HEK293 (cell line): Measurements from ENCODE around the gene FADS6.

Source experiments
- CTCF ChIA-PET: fragments of 350-600 bp; formaldehyde crosslinking; extraction: SDS; loops from one replicate; lab custom pipeline; 2021; ENCODE audit warnings: antibody characterized with exemption; lab: Yijun Ruan, JAX
- POLR2A ChIA-PET: fragments of 300-600 bp; formaldehyde crosslinking; extraction: SDS; loops from one replicate; lab custom pipeline; 2020; ENCODE audit warnings: antibody characterized with exemption, inconsistent platforms; lab: Yijun Ruan, JAX
- H3K27ac ChIP-seq: fragments of 200-500 bp; sonication (Bioruptor generic); 2 replicates; pipeline ENCODE4 v1.5.1; 2014; ENCODE audit warnings: low read depth, low read length, control low read depth, inconsistent platforms; ENCODE audit errors: extremely low read depth
- H3K36me3 ChIP-seq, 2 experiments: fragments of 200-500 bp in 1 of 2; sonication (Bioruptor generic) in 1 of 2; 1 replicate in 1 of 2; 2 replicates in 1 of 2; pipeline ENCODE4 v1.5.1; 2014 to 2017; ENCODE audit warnings: inconsistent platforms in 2 of 2, low read length in 2 of 2; ENCODE audit not compliant: control insufficient read depth in 2 of 2, insufficient read depth in 1 of 2
- H3K4me1 ChIP-seq: fragments of 200-500 bp; sonication (Bioruptor generic); 2 replicates; pipeline ENCODE4 v1.5.1; 2014; ENCODE audit warnings: mild to moderate bottlenecking, low read length, inconsistent platforms; ENCODE audit not compliant: control insufficient read depth, insufficient read depth
- H3K4me3 ChIP-seq: 2 replicates; pipeline ENCODE4 v1.5.1; 2011; ENCODE audit warnings: low read depth, mild to moderate bottlenecking, control low read depth, low read length, moderate library complexity
- H3K9me3 ChIP-seq: fragments of 200-500 bp; sonication (Bioruptor generic); 2 replicates; pipeline ENCODE4 v1.5.1; 2014; ENCODE audit warnings: low read depth, low read length, inconsistent platforms; ENCODE audit not compliant: control insufficient read depth, insufficient read depth
- GLI4 ChIP-seq: fragments of 450-650 bp; formaldehyde crosslinking; IDR thresholded peaks from 2 replicates; pipeline ENCODE4 v1.5.1; 2016; ENCODE audit warnings: missing biosample characterization, missing genetic modification characterization
- GLIS1 ChIP-seq: fragments of 450-650 bp; formaldehyde crosslinking; IDR thresholded peaks from 2 replicates; pipeline ENCODE4 v1.5.1; 2016; ENCODE audit warnings: missing biosample characterization, missing genetic modification characterization
- HOXD13 ChIP-seq: sonication (generic); formaldehyde crosslinking; IDR thresholded peaks from 2 replicates; pipeline ENCODE4 v1.8.0; 2022; ENCODE audit warnings: missing genetic modification reagents, borderline replicate concordance
- SALL2 ChIP-seq: fragments of 450-650 bp; formaldehyde crosslinking; IDR thresholded peaks from 2 replicates; pipeline ENCODE4 v1.5.0; 2017; ENCODE audit warnings: missing biosample characterization, mild to moderate bottlenecking, missing genetic modification characterization, borderline replicate concordance
- SP2 ChIP-seq: fragments of 450-650 bp; formaldehyde crosslinking; IDR thresholded peaks from 2 replicates; pipeline ENCODE4 v1.5.1; 2016; ENCODE audit warnings: missing biosample characterization, missing genetic modification characterization
- SP3 ChIP-seq: fragments of 450-650 bp; formaldehyde crosslinking; IDR thresholded peaks from 2 replicates; pipeline ENCODE4 v1.5.1; 2016; ENCODE audit warnings: missing biosample characterization, missing genetic modification characterization
- SP7 ChIP-seq: fragments of 450-650 bp; formaldehyde crosslinking; IDR thresholded peaks from 2 replicates; pipeline ENCODE4 v1.5.1; 2016; ENCODE audit warnings: missing biosample characterization, missing genetic modification characterization
- WT1 ChIP-seq: fragments of 450-650 bp; formaldehyde crosslinking; IDR thresholded peaks from 2 replicates; pipeline ENCODE4 v1.5.1; 2016; ENCODE audit warnings: missing biosample characterization, missing genetic modification characterization
- ZBTB48 ChIP-seq: fragments of 450-650 bp; formaldehyde crosslinking; IDR thresholded peaks from 2 replicates; pipeline ENCODE4 v1.5.1; 2016; ENCODE audit warnings: missing biosample characterization, missing genetic modification characterization
- ZEB2 ChIP-seq: fragments of 450-650 bp; formaldehyde crosslinking; IDR thresholded peaks from 2 replicates; pipeline ENCODE4 v1.5.1; 2016; ENCODE audit warnings: missing biosample characterization, missing genetic modification characterization
- ZNF112 ChIP-seq: fragments of 450-650 bp; formaldehyde crosslinking; IDR thresholded peaks from 2 replicates; pipeline ENCODE4 v1.5.0; 2017; ENCODE audit warnings: missing biosample characterization, missing genetic modification characterization
- ZNF2 ChIP-seq: fragments of 450-650 bp; formaldehyde crosslinking; IDR thresholded peaks from 2 replicates; pipeline ENCODE4 v1.5.1; 2016; ENCODE audit warnings: missing biosample characterization, missing genetic modification characterization
- ZNF221 ChIP-seq: fragments of 450-650 bp; formaldehyde crosslinking; IDR thresholded peaks from 2 replicates; pipeline ENCODE4 v1.5.1; 2017; ENCODE audit warnings: missing biosample characterization, missing genetic modification characterization, borderline replicate concordance
- ZNF239 ChIP-seq: fragments of 450-650 bp; formaldehyde crosslinking; IDR thresholded peaks from 2 replicates; pipeline ENCODE4 v1.5.1; 2016; ENCODE audit warnings: missing biosample characterization, missing genetic modification characterization
- ZNF248 ChIP-seq: fragments of 450-650 bp; formaldehyde crosslinking; IDR thresholded peaks from 2 replicates; pipeline ENCODE4 v1.5.1; 2017; ENCODE audit warnings: missing biosample characterization, missing genetic modification characterization
- ZNF266 ChIP-seq: fragments of 450-650 bp; formaldehyde crosslinking; IDR thresholded peaks from 2 replicates; pipeline ENCODE4 v1.5.1; 2016; ENCODE audit warnings: missing biosample characterization, missing genetic modification characterization, low read depth
- ZNF335 ChIP-seq: fragments of 450-650 bp; formaldehyde crosslinking; conservative IDR thresholded peaks from 2 replicates; pipeline ENCODE4 v1.5.1; 2016; ENCODE audit warnings: missing biosample characterization, missing genetic modification characterization
- ZNF341 ChIP-seq: fragments of 450-650 bp; formaldehyde crosslinking; IDR thresholded peaks from 2 replicates; pipeline ENCODE4; 2016; ENCODE audit warnings: low read depth, missing biosample characterization, missing genetic modification characterization
- ZNF394 ChIP-seq: fragments of 450-650 bp; formaldehyde crosslinking; IDR thresholded peaks from 2 replicates; pipeline ENCODE4 v1.5.1; 2016; ENCODE audit warnings: missing biosample characterization, missing genetic modification characterization, mild to moderate bottlenecking, moderate library complexity, borderline replicate concordance
- ZNF423 ChIP-seq: fragments of 450-650 bp; formaldehyde crosslinking; IDR thresholded peaks from 2 replicates; pipeline ENCODE4 v1.5.1; 2016; ENCODE audit warnings: missing biosample characterization, missing genetic modification characterization
- ZNF48 ChIP-seq: fragments of 450-650 bp; formaldehyde crosslinking; IDR thresholded peaks from 2 replicates; pipeline ENCODE4 v1.5.1; 2016; ENCODE audit warnings: missing biosample characterization, missing genetic modification characterization
- ZNF501 ChIP-seq: fragments of 450-650 bp; formaldehyde crosslinking; IDR thresholded peaks from 2 replicates; pipeline ENCODE4 v1.5.1; 2016; ENCODE audit warnings: missing biosample characterization, missing genetic modification characterization
- ZNF549 ChIP-seq: fragments of 450-650 bp; IDR thresholded peaks from 2 replicates; pipeline ENCODE4 v1.5.1; 2018; ENCODE audit warnings: missing biosample characterization, missing genetic modification characterization, mild to moderate bottlenecking, inconsistent platforms, moderate library complexity
- ZNF555 ChIP-seq: fragments of 450-650 bp; formaldehyde crosslinking; conservative IDR thresholded peaks from 2 replicates; pipeline ENCODE4 v1.5.1; 2017; ENCODE audit warnings: missing biosample characterization, mild to moderate bottlenecking, missing genetic modification characterization, inconsistent platforms
- ZNF561 ChIP-seq: fragments of 450-650 bp; IDR thresholded peaks from 2 replicates; pipeline ENCODE4 v1.5.1; 2018; ENCODE audit warnings: missing biosample characterization, missing genetic modification characterization, borderline replicate concordance
- ZNF596 ChIP-seq: fragments of 450-650 bp; IDR thresholded peaks from 2 replicates; pipeline ENCODE4 v1.5.0; 2018; ENCODE audit warnings: missing biosample characterization, mild to moderate bottlenecking, missing genetic modification characterization, moderate library complexity
- ZNF621 ChIP-seq: fragments of 450-650 bp; formaldehyde crosslinking; IDR thresholded peaks from 2 replicates; pipeline ENCODE4 v1.5.1; 2017; ENCODE audit warnings: missing biosample characterization, missing genetic modification characterization
- ZNF624 ChIP-seq: fragments of 450-650 bp; formaldehyde crosslinking; IDR thresholded peaks from 2 replicates; pipeline ENCODE4 v1.5.1; 2017; ENCODE audit warnings: missing biosample characterization, missing genetic modification characterization
- ZNF654 ChIP-seq: fragments of 450-650 bp; formaldehyde crosslinking; IDR thresholded peaks from 2 replicates; pipeline ENCODE4 v1.5.1; 2016; ENCODE audit warnings: low read depth, missing biosample characterization, missing genetic modification characterization
- ZNF670 ChIP-seq: fragments of 450-650 bp; formaldehyde crosslinking; IDR thresholded peaks from 2 replicates; pipeline ENCODE4 v1.5.1; 2016; ENCODE audit warnings: missing biosample characterization, missing genetic modification characterization, low read depth
- ZNF830 ChIP-seq: fragments of 450-650 bp; IDR thresholded peaks from 2 replicates; pipeline ENCODE4 v1.5.0; 2018; ENCODE audit warnings: missing biosample characterization, missing genetic modification characterization, low read depth, mild to moderate bottlenecking, moderate library complexity
- ZSCAN16 ChIP-seq: fragments of 450-650 bp; formaldehyde crosslinking; IDR thresholded peaks from 2 replicates; pipeline ENCODE4 v1.5.1; 2016; ENCODE audit warnings: missing biosample characterization, missing genetic modification characterization
- TF ChIP-seq, protein P1 (sequence below): fragments of 450-650 bp; IDR thresholded peaks from 2 replicates; pipeline ENCODE4 v1.5.1; 2018; ENCODE audit warnings: missing biosample characterization, mild to moderate bottlenecking, missing genetic modification characterization

The FADS6 gene

DNA sequence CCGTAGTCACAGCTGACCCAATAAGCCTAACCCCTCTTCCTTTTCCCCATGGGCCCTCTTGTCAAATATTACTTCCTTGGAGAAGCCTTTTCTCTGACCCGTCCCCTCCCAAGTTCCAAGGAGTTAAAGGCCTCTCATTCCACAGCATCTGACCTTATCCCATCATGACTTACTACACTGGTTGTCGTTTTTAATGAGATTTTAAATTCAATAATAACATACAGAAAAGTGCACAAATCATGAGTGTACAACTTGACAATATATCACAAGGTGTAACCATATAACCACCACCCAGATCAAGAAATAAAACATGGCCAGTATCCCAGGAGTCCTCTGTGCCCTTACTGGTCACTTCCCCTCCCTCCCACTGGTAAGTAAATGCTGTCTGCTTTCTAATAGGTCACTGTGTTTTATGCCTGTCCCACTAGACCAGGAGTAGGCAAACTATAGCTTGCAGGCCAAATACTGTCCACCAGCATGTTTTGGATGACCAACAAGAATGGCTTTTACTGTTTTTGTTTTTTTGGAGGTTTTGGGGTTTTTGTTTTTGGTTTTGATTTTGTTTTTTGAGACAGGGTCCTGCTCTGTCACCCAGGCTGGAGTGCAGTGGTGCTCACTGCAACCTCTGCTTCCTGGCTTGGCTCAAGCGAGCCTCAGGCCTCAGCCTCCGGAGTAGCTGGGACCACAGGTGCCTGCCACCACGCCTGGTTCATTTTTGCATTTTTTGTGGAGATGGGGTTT is 19.4 kb downstream of the FADS6 start:
- Histone ChIP-seq H3K36me3 (peaks cover 0 to 21% of the 10 kb centered on the region in 2 experiments; a peak in 1 of 3 replicates), H3K4me1 (peaks cover 10% of the 10 kb centered on the region)
- TF ChIP-seq ZNF341 (tag by site-specific recombination) (peak; percentile 59), SP2 (tag by site-specific recombination) (peak; percentile 34; the same call in 1 of the 2 replicates), ZNF394 (peak; percentile 37; the same call in 1 of the 2 replicates), ZNF335 (tag by site-specific recombination) (peak; percentile 96), ZNF48 (tag by site-specific recombination) (no peak)
- TF ChIP-seq, all 188 proteins: peak for 4
- ChIA-PET POLR2A (interaction anchor here (0.6 to 3.3 kb wide), 21 partner anchors 8 to 642 kb away, joined by 3 to 49 read pairs (median 12); partner anchors contain the start of genes HID1, MRPL58, NAT9 and NUP85), CTCF (interaction anchor here (0.6 to 7.4 kb wide), 8 partner anchors 9 to 886 kb away, joined by 3 to 83 read pairs (median 6); partner anchors contain the start of gene GRIN2C)
- Histone ChIP-seq H3K9me3 (no peaks in the 10 kb centered on the region), H3K4me3 (peak overlapping the region; percentile 67), H3K27ac (peak overlapping the region; percentile 62; the same call in 1 of the 2 replicates)

DNA sequence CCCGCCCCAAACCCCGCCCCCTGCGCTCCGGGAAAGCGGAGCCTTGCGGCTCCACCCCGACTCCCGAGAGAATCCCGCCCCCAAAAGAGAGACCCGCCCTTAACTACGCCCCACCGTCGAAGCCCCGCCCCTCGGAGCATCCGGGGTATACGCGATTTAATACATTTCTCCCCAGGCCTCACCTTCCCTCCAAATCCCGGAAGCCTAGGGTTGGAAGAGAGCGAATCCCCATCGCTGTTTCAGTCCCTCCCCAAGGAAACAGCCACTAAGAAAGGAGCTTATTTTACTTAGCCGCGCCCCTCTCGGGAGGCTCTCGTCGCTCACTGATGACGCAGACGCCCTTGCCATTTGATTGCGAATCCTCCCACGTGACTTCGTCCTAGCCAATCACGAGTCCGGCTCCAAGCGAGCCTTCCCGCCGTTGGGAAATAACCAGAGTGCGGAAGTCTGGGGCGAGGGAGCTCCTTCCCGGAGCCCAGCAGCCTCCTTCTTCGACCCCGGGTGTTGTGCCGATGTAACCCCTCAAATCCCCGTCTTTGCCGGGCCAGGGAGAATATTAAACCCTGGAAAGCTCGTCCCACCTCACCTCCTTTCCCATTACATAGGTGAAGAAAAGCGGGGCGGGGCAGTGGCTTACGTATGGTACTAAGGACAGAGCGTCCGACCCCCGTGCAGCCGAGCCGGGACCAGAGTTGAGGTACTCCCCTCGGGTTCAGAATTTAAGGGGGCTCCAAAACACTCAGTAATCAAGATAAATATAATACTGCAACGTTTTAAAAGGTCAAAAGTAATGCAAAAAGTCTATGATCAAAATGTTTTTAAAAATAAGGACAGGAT is 20.2 kb downstream of the FADS6 start:
- peaks cover 0 to 28% of the 10 kb centered on the region in 2 experiments; a peak in 1 of 3 replicates for H3K36me3 ChIP-seq
- ChIA-PET CTCF (interaction anchor here (0.6 to 7.4 kb wide), 9 partner anchors 8 to 887 kb away, joined by 3 to 83 read pairs (median 6); partner anchors contain the start of genes GRIN2C and OTOP2), POLR2A (interaction anchor here (0.6 to 3.3 kb wide), 78 partner anchors 8 to 907 kb away, joined by 3 to 49 read pairs (median 4); partner anchors contain the start of genes CDR2L, GRB2, HID1 and JPT1)
- H3K4me3 ChIP-seq, result peak overlapping the region; percentile 83
- peak overlapping the region; percentile 62; the same call in 1 of the 2 replicates for H3K27ac ChIP-seq
- peaks cover 10% of the 10 kb centered on the region for H3K4me1 ChIP-seq
- H3K9me3 ChIP-seq, result no peaks in the 10 kb centered on the region
- TF ChIP-seq ZNF549 (tag by site-specific recombination) (no peak), SP7 (peak; percentile 42), GLI4 (no peak), ZNF670 (tag by site-specific recombination) (no peak), ZNF423 (tag by site-specific recombination) (no peak), GLIS1 (tag by site-specific recombination) (no peak; the same call in 1 of the 2 replicates), ZNF2 (tag by site-specific recombination) (0 out of 2 replicates have a peak, but pooled peaks have one; percentile 31), ZNF624 (tag by site-specific recombination) (no peak), ZNF501 (peak; percentile 74; the same call in 1 of the 2 replicates), ZNF596 (tag by site-specific recombination) (no peak), SALL2 (tag by site-specific recombination) (no peak), ZNF654 (tag by site-specific recombination) (no peak), ZNF248 (tag by site-specific recombination) (no peak), ZEB2 (tag by site-specific recombination) (0 out of 2 replicates have a peak, but pooled peaks have one; percentile 20), SP2 (tag by site-specific recombination) (peak; percentile 94), ZNF830 (no peak), ZNF48 (tag by site-specific recombination) (no peak), HOXD13 (no peak), WT1 (tag by site-specific recombination) (peak; percentile 44; the same call in 1 of the 2 replicates), SP3 (tag by site-specific recombination) (peak; percentile 98), ZNF561 (tag by site-specific recombination) (no peak; the same call in 1 of the 2 replicates), ZNF239 (tag by site-specific recombination) (no peak), ZNF621 (no peak), ZNF266 (tag by site-specific recombination) (no peak), ZSCAN16 (tag by site-specific recombination) (no peak), ZNF555 (tag by site-specific recombination) (no peak), ZNF221 (tag by site-specific recombination) (no peak), ZNF112 (tag by site-specific recombination) (no peak), ZBTB48 (tag by site-specific recombination) (0 out of 2 replicates have a peak, but pooled peaks have one; percentile 28)
- TF ChIP-seq, protein P1, sequence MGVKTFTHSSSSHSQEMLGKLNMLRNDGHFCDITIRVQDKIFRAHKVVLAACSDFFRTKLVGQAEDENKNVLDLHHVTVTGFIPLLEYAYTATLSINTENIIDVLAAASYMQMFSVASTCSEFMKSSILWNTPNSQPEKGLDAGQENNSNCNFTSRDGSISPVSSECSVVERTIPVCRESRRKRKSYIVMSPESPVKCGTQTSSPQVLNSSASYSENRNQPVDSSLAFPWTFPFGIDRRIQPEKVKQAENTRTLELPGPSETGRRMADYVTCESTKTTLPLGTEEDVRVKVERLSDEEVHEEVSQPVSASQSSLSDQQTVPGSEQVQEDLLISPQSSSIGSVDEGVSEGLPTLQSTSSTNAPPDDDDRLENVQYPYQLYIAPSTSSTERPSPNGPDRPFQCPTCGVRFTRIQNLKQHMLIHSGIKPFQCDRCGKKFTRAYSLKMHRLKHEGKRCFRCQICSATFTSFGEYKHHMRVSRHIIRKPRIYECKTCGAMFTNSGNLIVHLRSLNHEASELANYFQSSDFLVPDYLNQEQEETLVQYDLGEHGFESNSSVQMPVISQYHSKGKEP, result no peak
